SK-N-MC (cell line): ENCODE results near the gene PATL2.

ENCODE experiments used
- DNase-seq: peaks from one replicate; pipeline ENCODE4 v3.0.0-alpha.2; 2011; ENCODE audit warnings: low read depth, low spot score
- H3K27ac ChIP-seq: fragments of 200-600 bp; sonication (generic); 2 replicates; pipeline ENCODE4 v1.5.1; 2016; ENCODE audit warnings: mixed run types
- H3K36me3 ChIP-seq: fragments of 200-600 bp; sonication (generic); 2 replicates; pipeline ENCODE4 v1.6.1; 2017; ENCODE audit warnings: antibody characterized with exemption, low read length, mixed read lengths; ENCODE audit not compliant: insufficient read depth
- H3K4me3 ChIP-seq: fragments of 200-600 bp; sonication (generic); 2 replicates; pipeline ENCODE4 v1.5.1; 2016
- H3K9ac ChIP-seq: fragments of 200-600 bp; sonication (generic); 2 replicates; pipeline ENCODE4 v1.8.0; 2017; ENCODE audit warnings: mixed run types, mixed read lengths; ENCODE audit not compliant: insufficient read length
- H3K9me3 ChIP-seq: fragments of 200-600 bp; sonication (generic); 2 replicates; pipeline ENCODE4 v1.6.1; 2017; ENCODE audit warnings: low read depth, mild to moderate bottlenecking, antibody characterized with exemption, low read length, moderate library complexity, mixed read lengths
- EZH2 ChIP-seq: fragments of 200-600 bp; sonication (generic); IDR thresholded peaks from one replicate; pipeline ENCODE4 v1.6.1; 2017; ENCODE audit warnings: antibody characterized with exemption
- FOXP2 ChIP-seq: optimal IDR thresholded peaks from 2 replicates; pipeline ENCODE3; 2011; ENCODE audit warnings: mild to moderate bottlenecking, moderate library complexity; ENCODE audit not compliant: insufficient read depth; ENCODE audit errors: extremely low read length, control extremely low read depth
- POLR2AphosphoS5 ChIP-seq: IDR thresholded peaks from 2 replicates; pipeline ENCODE4 v1.6.1; 2012; ENCODE audit warnings: mild to moderate bottlenecking, low read depth, low read length, borderline replicate concordance

Gene PATL2

DNA sequence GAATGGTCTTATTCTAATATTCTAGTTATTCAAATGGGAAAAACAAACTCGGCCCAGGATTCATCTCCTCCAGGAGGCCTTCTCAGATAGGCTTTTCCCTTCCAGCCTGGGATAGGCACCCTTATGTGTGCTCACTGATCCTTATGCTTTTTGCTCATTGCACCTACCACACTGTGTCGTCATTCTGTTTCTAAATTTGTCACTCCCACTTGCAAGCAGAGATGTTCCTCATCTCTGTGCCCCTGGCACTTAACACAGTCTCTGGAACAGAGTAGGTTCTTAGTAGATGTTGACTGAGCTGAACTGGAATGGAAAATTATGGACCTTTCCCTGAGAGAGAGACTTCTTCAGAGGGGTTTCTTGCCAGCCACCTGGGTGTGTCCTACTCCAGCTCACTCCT, 28.9 kb downstream of the PATL2 start:
- H3K27ac ChIP-seq = no peak overlapping the region
- H3K4me3 ChIP-seq = no peak overlapping the region
- no peaks in the 10 kb centered on the region for H3K9me3 ChIP-seq
- TF ChIP-seq EZH2 (no peak), FOXP2 (no peak), POLR2AphosphoS5 (no peak)
- no peak for DNase-seq
- no peak overlapping the region for H3K9ac ChIP-seq
- H3K36me3 ChIP-seq = no peaks in the 10 kb centered on the region

- no peak for DNase-seq
- no peak overlapping the region for H3K9ac ChIP-seq
- no peak overlapping the region for H3K27ac ChIP-seq
- H3K4me3 ChIP-seq = no peak overlapping the region
- no peak for TF ChIP-seq EZH2
- no peaks in the 10 kb centered on the region for H3K9me3 ChIP-seq
- H3K36me3 ChIP-seq = no peaks in the 10 kb centered on the region
Observed at GRCh38 chr15:44676676-44677075, 34.4 kb downstream of the PATL2 start.

DNA sequence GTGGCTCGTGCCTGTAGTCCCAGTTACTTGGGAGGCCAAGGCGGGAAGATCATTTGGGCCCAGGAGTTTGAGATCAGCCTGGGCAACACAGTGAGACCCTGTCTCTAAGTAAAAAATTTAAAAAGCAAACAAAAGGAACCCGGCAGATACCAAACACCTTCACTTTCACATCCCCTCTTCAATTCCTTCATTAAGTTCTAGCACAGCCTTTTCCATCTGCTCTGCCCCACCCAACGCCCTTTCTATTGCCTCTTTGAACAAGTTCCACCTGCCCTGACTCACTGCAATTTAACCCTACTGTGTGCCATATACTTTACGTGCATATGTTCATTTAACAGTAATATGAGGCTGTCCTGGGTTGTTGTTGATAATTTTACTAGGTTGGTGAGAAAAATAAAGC, 35.2 kb downstream of the PATL2 start:
- Histone ChIP-seq H3K9me3 (no peaks in the 10 kb centered on the region), H3K36me3 (no peaks in the 10 kb centered on the region), H3K27ac (no peak overlapping the region), H3K9ac (no peak overlapping the region), H3K4me3 (no peak overlapping the region)
- no peak for TF ChIP-seq EZH2
- no peak for TF ChIP-seq POLR2AphosphoS5
- no peak for TF ChIP-seq FOXP2
- DNase-seq = no peak

- TF ChIP-seq EZH2 = no peak
- TF ChIP-seq FOXP2 = no peak
- no peak for TF ChIP-seq POLR2AphosphoS5
- Histone ChIP-seq H3K9ac (no peak overlapping the region), H3K36me3 (no peaks in the 10 kb centered on the region), H3K27ac (no peak overlapping the region), H3K9me3 (no peaks in the 10 kb centered on the region), H3K4me3 (no peak overlapping the region)
- no peak for DNase-seq
Observed at GRCh38 chr15:44673639-44674038, 37.5 kb downstream of the PATL2 start.

DNA sequence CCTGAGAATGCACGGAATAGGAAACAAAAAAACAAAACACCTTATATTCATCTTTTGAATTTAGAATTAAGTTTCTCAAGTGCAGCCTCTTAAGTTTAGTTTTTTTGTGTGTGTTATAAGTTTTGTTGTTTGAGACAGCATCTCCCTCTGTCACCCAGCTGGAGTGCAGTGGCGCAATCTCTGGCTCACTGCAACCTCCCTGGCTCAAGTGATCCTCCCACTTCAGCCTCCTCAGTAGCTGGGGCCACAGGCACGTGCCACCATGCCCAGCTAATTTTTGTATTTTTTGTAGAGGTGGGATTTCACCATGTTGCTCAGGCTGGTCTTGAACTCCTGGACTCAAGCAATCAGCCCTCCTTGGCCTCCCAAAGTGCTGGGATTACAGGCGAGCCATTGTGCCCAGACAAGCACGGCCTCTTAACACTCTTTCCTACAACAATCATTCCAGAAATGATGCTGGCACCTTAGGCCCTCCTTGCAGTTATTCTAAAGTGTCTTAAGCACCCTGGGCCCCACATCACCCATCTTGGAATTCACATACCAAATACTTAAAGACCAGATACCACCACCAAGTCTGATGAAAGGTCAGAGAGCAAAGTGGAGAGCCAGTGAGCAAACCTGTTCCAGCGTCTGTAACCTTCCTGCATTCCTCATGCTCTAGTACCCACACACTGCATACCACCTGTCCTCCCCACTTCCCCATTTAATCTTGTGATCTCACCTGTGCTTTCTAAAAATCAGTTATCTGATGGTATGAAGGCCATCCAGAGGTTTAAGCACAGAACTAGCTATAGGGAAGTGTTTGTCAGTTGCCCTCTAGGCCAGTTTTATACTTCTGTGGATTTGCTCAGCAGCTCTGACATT, 40.8 kb downstream of the PATL2 start:
- TF ChIP-seq POLR2AphosphoS5 (no peak), EZH2 (no peak), FOXP2 (no peak)

DNA sequence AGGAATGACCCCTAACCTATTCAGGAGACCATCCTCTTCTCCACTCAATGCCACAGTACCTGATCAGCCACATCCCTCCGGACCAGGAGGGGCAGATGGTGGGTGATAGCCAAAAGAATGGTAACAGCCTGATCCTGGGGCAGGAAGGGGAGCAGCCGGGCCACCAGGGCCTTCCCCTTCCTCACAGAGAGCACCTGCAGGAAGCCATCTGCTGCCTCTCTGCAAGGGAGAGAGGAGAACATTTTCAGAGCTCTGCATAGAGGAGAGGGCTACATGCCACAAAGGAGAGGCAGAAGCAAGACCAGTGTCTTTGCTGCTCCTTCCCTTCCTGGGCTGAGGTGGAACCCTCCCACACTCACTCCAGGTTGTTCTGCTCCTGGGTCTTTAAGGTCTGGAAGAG, 42.2 kb downstream of the PATL2 start:
- H3K9me3 ChIP-seq = no peaks in the 10 kb centered on the region
- TF ChIP-seq FOXP2 (no peak), EZH2 (no peak), POLR2AphosphoS5 (no peak)
- no peaks in the 10 kb centered on the region for H3K36me3 ChIP-seq
- H3K9ac ChIP-seq = no peak overlapping the region
- DNase-seq = no peak
- no peak overlapping the region for H3K27ac ChIP-seq
- no peak overlapping the region for H3K4me3 ChIP-seq

More for the DNA sequence above, 40.8 kb downstream of the PATL2 start:
- Histone ChIP-seq H3K4me3 (no peak overlapping the region), H3K9ac (no peak overlapping the region), H3K9me3 (no peaks in the 10 kb centered on the region), H3K27ac (no peak overlapping the region), H3K36me3 (no peaks in the 10 kb centered on the region)
- DNase-seq = no peak

DNA sequence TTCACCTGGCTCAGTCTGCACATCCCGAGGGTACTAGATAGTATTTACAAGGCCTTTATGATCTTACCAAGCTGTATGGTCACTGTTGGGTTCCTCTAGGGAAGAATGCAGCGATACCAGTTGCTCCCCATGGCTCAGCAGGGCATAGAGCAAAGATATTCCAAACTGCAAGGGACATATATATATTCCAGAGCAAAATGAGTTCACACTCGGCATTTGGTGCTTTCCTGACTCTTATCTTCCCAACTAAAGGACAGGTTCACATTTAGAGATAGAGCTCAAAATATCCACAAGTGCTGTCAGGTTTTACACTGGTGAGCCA, 44.1 kb downstream of the PATL2 start:
- TF ChIP-seq POLR2AphosphoS5 (no peak), FOXP2 (no peak), EZH2 (no peak)
- no peak for DNase-seq
- Histone ChIP-seq H3K4me3 (no peak overlapping the region), H3K9me3 (no peaks in the 10 kb centered on the region), H3K9ac (no peak overlapping the region), H3K36me3 (no peaks in the 10 kb centered on the region), H3K27ac (no peak overlapping the region)

GRCh38 chr15:44666210-44667038, 44.7 kb downstream of the PATL2 start:
- no peaks in the 10 kb centered on the region for H3K36me3 ChIP-seq
- H3K9me3 ChIP-seq = no peaks in the 10 kb centered on the region
- DNase-seq = no peak
- H3K27ac ChIP-seq = no peak overlapping the region
- H3K4me3 ChIP-seq = no peak overlapping the region
- H3K9ac ChIP-seq = no peak overlapping the region
- no peak for TF ChIP-seq POLR2AphosphoS5
- TF ChIP-seq FOXP2 = no peak
- TF ChIP-seq EZH2 = no peak
